Myocyte (in vitro differentiated cells): ENCODE data around the gene TPP1. TPM values are rescaled to one million over a fixed set of nuclear protein-coding genes. Genes with fewer than 3 reads are reported as not detected.

ENCODE experiments used
- DNase-seq: peaks from one replicate; pipeline ENCODE4 v3.0.0-alpha.2; 2012; ENCODE audit warnings: low read depth
- total RNA-seq: library from RNA; depleted of rRNA; stranded (reverse); fragments of >200 nt; gene quantifications from 2 replicates; pipeline ENCODE4 v1.2.3, GENCODE V29; 2014

The TPP1 gene
- total RNA-seq, 1 donor from 2014 or later = 55.4 TPM

DNA sequence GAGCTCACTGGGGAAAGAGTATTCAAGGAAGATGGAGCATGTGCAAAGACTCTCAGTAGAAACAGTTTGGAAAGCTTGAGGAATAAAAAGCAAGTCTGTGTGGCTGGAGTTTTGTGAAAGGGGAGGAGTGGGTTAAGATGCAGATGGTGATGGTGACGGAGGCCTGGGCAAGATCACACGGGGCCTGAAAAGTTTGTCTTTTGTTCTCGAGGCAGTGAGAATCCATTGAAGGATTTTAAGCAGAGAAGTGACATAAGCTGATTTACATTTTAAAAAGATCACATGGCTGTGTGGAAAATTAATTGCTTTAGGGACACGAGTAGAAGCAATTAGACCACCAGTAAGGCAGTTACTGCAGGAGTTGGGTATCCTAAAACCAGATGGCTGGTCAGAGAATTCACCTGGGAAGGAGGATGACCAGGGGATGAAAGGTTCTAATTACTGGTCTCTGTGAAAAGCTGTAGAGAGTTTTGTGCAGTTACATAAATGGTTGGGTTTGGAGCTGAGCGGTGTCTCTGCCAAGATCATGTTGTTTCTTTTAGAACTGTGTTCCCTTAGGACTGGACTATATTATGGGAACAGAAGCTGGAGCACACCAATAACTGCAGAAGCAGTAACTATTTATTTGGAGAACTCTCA is 22.9 kb downstream of the TPP1 start:
- DNase-seq = no peak

DNA sequence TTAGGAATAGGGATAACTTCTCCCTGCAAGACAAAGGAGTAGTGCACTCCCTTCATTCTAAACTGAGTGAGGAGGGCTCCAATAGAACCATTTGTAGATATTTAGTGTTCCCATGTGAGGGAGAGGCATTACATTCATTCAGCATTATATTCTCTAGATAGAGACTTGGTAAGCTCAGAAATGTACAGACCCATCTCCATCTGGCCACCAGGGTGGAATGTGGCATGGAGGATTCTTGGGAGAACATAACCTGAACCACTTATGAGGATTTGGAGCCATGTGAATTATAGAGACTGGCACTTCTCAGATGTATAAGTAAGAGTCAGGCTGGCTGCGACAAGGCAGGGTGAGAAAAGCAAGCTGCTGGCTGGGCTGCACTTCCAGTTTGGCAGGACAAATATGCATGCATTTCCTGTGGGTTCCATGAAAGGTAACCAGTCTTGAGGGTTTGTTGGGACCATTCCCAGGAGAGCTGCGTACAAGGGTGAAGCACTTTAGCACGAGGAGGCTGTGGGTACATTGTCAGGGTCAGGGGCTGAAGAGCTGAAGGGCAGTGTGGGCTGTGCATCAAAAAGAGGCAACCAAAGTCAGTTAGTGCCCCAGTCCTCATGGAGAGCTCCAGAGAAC is 25.0 kb downstream of the TPP1 start:
- no peak for DNase-seq

DNA sequence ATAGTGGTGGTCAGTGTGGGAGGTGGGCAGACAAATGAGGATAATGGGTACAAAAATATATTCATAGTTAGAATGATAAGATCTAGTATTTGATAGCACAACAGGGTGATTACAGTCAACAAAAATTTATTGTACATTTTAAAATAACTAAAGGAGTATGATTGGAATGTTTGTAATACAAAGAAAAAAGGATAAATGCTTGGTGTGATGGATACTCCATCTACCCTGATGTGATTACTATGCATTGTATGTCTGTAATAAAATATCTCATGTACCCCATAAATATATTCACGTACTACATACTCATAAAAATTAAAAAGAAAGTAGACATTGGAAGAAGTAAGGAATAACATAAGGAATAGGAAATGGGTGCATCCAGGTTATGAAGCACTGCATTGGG is 31.2 kb downstream of the TPP1 start:
- no peak for DNase-seq

DNA sequence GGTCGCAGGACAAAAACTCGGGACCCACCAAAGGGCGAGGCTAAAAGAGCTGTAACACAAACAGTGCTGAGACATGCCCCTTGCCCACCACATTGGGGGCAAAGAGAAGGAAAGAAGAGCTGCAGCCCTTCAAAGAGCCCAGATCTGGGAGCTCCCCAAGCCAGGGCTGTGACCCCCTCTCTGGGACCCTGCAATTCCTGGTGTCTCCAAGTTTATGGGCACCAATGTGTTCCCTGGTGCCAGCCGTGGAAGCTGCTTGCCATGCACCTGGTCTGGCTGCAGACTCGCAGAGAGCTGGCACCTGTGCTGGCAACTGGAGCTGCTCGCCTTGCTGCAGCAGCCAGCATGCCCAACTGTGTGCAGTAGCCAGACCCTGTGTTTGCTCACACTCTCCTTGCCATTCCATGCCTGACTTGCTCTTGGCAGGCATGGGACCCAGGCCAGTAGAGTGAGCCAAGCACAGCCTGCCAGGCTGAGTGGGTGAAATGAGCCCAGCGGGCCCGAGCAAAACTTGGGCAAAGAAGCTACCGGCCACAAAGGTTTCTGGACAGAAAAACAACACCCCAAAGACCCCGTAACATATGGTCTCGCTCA is 31.8 kb downstream of the TPP1 start:
- no peak for DNase-seq

DNA sequence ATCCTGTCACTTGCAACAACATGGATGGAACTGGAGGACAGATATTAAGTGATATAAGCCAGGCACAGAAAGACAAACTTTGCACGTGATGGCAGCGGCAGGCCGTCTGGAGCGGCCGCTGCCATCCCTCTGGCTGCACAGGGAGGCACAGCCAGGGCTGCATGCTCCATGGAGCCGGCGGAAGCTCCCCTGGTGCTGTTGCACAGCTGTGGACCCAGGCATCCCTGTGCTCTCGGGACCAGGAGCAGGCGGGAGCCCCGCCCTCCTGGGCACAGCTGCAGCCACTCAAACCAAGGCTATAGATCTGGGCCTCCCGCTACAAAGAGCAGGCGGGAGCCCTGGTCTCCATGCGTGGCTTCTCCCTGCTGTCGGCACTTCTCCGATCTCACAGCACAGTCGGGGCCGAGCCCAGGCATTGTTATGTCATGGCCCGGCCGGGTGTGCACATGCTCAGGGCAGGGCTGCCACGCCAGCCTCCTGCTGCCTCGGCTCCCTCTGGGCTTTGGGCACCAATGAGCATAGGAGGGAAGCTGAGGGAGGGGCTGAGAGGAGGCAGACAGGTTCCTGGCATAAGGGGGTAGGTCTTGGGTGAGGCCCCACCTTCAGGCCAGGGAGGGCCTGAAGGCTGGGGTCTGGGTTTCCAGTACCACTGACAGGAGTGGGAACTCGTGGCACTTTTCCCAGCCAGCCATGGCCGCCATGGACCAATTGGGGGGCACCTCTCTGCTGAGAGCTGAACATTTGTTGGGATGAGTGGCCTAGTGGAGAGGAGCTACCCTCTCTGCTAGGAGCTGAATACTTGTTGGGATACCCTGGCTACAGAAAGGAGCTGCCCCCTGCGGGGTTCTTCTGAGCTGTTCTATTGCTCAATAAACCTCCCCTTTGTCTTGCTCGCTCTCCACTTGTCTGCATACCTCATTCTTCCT is 32.5 kb downstream of the TPP1 start:
- no peak for DNase-seq

DNA sequence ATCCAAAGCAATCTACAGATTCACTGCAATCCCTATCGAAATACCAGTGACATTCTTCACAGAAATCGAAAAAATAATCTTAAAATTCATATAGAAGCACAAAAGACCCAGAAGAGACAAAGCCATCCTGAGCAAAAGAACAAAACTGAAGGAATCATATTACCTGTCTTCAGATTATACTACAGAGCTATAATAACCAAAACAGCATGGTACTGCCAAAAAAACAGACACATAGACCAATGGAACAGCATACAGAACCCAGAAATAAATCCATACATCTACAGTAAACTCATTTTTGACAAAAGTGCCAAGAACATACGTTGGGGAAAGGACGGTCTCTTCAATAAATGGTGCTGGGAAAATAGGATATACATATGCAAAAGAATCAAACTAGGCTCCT is 34.7 kb downstream of the TPP1 start:
- no peak for DNase-seq

DNA sequence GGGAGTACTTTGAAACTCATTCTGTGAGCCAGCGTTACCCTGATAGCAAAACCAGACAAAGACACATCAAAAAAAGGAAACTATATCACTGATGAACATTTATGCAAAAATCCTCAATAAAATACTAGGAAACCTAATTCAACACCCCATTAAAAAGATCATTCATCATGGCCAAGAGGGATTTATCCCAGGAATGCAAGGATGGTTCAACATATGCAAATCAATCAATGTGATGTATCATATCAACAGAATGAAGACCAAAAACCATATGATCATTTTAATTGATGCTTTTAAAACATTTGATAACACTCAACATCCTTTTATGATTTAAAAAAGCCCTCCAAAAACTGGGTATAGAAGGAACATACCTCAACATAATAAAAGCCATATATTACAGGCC is 35.6 kb downstream of the TPP1 start:
- no peak for DNase-seq

DNA sequence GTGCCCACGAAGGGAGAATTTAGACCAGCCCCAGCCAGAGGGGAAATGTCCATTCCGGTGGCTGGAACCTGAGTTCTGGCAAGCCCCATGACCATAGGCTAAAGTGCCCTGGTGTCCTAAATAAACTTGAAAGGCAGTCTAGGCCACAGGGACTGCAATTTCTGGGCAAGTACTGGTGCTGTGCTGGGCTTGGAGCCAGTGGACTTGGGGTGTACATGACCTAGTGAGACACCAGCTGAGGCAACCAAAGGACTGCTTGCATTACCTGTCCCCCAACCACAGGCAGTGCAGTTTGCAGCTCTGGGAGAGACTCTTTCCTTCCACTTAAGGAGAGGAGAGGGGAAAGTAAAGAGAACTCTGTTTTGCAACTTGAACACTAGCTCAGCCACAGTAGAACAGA is 39.5 kb downstream of the TPP1 start:
- DNase-seq = no peak

DNA sequence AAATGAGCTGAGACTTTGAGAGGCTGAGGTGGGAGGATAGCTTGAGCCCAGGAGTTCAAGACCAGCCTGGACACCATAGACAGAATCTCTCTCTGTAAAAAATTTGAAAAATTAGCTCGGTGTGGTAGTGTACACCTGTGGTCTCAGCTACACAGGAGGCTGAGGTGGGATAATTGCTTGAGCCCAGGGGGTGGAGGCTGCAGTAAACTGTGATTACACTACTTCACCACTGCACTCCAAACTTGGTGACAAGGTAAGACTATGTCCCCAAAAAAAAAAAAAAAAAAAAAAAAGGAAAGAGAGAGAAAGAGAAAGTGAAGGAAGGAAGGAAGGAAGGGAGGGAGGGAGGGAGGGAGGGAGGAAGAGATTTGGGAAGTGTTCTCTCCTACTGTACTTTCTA is 41.1 kb downstream of the TPP1 start:
- no peak for DNase-seq

DNA sequence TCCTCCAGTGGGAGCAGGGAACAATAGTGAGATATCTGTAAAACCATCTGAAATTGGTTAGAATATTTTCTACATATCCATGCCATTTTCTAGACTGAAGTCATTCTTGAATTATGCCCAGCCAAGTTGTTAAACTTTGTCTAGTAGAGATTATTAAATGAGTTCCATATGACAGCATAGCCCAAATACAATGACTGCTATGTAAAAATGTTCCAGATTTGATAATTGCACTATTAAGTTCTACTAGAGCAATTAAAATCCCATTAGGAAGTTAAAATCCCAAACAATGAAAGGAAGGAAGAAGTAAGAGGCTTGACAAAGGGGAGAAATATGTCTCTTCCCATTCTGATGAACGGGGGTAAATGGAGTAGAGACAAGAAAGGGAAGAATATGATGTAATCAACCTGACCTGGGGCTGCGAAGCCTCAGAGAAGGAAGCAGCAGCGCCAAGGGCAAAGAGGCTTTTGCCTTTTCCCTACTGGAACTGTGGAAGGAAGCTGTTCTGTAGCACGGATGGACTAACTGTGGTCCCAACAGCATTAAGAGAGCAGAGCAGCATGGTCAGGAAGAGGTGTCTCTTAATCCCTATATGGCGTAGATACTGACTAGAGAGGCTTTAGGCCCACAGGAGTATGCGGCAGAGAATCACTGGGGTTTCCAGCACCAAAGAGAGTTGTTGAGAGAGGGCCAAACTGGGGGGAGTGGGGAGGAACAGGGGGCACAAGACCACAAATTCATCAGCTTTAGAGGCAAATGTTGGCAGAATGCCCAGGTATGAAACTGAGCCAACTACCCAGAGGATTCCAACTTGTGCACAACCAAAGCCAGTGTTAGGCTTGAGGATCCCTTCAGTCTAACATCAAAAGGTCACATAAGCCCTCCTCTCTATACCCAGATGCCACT is 42.5 kb downstream of the TPP1 start:
- DNase-seq = peak; percentile 65

DNA sequence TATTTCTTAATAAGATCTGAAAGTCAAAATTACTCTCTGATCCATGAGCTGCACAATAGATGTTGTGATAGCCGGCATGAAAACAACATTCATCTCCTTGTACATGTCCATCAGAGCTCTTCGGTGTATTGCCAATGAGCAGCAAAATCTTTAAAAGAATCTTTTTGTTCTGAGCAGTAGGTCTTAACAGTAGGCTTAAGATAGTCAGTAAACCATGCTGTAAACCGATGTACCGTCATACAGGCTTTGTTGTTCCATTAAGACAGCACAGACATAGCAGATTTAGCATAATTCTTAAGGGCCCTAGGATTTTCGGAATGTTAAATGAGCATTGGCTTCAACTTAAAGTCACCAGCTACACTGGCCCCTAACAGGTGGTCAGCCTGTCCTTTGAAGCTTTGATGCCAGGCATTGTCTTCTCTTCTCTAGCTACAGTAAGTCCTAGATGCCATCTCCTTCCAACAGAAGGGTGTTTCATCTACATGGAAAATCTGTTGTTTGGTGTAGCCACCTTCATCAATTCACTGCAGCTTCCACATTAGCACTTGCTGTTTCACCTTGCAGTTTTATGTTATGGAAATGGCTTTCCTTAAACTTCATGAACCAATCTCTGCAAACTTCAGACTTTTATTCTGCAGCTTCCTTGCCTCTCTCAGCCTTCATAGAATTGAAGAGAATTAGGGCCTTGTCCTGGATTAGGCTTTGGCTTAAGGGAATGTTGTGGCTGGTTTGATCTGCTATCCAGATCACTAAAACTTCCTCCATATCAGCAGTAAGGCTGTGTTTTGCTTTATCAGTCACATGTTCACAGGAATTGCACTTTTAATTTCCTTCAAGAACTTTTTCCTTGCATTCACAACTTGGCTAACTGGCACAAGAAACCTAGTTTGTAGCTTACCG is 44.2 kb downstream of the TPP1 start:
- no peak for DNase-seq

DNA sequence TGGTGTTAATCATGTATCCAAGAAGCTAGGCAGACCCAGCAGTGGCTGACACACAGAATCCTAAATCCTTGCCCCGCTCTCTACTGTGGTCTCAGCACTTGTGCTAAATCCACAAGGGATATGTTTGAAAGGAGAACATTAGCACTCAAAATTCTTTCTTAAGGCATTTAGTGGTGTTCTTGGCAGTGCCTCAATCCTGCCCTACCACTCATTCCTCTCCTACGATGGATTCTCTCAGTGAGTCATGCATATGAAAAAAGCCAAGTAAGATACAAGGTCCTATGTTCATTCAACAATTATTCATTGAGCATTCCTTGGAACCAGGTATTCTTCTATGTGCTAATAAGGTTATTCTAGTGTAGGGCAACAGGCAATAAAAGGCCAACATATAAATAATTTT is 47.0 kb downstream of the TPP1 start:
- peak; percentile 65 for DNase-seq

DNA sequence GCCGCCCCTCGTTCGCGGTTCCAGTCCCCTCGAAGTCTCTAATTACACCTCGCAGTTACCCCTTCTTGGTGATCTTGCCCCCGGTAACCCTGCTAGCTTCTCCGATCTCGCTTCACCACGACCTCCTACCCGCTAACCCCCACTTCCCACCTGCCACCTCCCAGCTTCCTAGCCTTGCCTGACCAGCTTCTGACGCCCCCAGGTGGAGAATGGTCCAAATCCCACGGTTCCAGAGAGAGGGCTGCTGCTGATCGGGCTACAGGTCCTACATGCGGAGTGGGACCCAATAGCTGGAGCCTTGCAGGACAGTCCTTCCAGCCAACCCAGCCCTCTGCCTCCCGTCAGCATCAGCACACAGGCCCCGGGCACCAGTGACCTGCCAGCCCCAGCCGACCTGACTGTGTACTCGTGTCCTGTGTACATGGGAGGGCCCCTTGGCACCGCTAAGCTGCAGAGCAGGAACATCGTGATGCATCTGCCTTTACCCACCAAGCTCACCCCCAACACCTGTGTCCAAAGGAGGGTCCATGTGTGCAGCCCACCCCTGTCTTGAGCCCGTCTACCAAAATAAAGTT is 47.7 kb downstream of the TPP1 start:
- DNase-seq = no peak

DNA sequence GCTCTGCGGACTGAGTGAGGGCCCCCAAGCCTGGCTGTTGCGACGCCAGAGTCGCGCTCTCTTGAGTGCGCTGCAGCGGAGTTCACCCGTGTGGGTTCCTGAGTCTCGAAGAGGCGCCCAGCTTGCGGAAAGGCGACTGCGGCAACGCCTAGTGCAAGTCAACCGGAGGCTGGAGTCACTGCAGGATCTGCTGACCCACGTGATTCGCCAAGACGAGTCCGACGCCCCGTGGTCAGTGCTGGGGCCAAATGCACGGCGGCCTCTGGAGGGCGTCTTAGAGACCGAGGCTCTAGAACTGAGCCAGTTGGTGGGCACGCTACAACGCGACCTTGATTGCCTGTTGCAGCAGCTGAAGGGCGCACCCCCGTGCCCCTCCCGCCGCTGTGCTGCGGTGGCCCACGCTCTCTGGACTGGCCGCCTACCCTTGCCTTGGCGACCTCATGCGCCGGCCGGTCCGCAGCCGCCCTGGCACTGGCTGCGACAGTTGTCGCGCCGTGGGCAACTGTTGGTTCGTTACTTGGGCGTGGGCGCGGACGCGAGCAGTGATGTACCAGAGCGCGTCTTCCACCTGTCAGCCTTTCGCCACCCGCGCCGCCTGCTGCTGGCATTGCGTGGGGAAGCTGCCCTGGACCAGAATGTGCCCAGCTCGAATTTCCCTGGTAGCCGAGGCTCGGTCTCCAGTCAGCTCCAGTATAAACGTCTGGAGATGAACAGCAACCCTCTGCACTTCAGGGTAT is 48.4 kb downstream of the TPP1 start:
- no peak for DNase-seq

DNA sequence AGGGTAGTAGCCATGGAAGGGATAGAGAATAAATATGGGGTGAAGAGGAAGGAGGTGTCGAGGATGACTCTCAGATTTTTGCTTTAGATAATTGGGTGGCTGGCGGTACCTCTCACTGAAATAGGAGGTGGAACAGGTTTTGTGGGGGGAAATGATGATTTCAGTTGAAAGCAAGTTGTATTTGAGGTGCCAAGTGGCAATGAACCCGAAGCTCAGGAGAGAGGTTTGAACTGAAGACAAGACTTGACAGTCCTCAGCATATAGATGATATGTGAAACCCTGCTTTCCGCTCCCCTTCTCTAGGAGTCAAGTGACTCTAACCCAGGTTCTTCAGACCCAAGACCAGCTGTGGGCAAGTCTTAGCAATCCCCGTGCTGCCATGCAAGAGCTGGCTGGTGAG is 49.5 kb downstream of the TPP1 start:
- DNase-seq = no peak

DNA sequence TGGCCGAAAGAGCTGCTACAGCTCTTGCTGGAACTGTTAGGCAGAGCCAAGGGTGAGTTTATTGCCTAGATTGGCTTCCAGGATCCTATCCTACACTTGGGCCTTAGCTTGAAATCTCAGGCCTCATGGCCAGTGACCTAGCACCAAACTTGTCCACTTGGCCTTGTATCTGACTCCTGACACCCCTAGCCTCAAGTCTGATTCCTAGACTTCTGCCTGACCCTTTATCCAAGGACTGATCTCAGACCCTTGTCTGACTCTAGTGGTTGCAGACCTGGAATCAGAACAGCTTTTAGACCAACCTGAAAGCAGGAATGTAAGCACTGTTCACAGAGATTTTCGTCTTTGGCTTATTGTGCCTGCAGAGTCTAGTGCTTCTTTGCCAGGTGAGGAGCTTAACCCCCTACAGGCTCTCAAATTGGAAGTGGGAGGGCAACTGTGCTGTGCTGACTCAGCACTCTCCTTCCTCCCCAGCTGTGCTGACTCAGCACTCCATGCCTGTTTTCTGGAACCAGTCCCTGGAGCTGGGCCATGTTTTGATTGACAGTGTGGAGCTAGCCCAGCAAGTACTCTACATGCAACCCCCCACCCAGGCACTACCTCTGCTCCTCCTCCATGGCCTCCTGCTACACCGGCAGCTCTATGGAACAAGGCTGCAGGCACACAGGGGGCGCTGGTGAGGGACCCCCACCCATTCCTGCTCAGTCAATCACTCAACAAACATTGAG is 50.9 kb downstream of the TPP1 start:
- peak; percentile 82 for DNase-seq

DNA sequence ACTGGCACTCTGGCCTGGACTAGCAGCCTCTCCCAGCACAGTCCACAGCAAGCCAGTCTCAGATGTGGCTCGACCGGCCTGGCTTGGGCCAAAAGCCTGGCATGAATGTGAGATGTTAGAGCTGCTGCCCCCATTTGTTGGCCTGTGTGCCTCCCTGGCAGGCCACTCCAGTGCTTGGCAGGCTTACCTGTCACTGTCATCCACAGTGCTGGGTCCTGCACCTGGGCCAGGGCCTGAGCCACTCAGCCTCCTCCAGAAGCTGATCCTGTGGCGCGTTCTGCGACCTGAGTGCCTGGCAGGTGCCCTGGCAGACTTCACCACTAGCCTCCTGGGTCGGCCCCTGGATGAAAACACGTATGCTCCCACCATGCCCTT is 51.9 kb downstream of the TPP1 start:
- DNase-seq = no peak

DNA sequence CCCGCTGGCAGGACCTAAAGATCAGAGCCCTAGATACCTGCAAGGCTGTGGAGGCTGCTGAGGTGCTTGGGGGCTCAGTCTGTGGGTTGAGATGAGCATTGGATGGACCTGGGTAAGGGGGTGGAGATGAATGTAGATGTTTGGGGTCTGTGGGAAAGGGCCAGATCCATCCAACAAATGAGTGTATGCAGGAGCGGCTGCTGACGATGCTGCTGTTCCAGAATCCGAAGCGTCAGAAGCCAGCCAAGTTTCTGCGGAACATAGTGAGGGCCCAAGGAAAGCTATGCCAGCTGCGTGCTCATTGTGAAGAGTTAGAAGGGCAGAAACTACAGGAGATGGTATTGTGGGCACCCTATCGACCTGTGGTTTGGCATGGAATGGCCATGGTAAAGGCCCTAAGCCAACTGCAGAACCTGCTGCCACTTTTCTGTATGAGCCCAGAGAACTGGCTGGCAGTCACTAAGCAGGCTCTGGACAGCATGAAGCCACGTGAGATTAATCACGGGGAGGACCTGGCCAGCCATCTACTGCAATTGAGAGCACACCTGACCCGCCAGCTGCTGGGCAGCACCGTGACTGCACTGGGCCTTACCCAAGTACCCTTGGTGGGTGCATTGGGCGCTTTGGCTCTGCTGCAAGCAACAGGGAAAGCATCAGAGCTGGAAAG is 52.4 kb downstream of the TPP1 start:
- peak; percentile 75 for DNase-seq
